CD4-positive, alpha-beta memory T cell (primary cell): ENCODE results near the gene CLIC2. TPM values are rescaled to one million over a fixed set of nuclear protein-coding genes. Genes with fewer than 3 reads are reported as not detected.
"Not testable (repeated sequence)": the region's sequence is repeated elsewhere in the genome, so short reads cannot be mapped to it uniquely, and the experiment has no call there.

Source experiments
- CTCF ChIA-PET: fragments of 350-600 bp; sonication (Branson Sonifier 250); formaldehyde crosslinking; loops from one replicate; lab custom pipeline; 2021; ENCODE audit warnings: inconsistent platforms; ENCODE audit not compliant: partially characterized antibody; lab: Charles Lee
- POLR2A ChIA-PET: fragments of 350-600 bp; sonication (Branson Sonifier 250); formaldehyde crosslinking; loops from one replicate; lab custom pipeline; 2021; ENCODE audit not compliant: partially characterized antibody; lab: Charles Lee
- DNase-seq, 5 donors: peaks; one replicate each; pipeline versions ENCODE4 v3.0.0 to v3.0.0-alpha.2; 2020 to 2022; ENCODE audit warnings: mixed read lengths in 1 of 5
- H3K27ac ChIP-seq: one replicate; pipeline ENCODE4 v1.7.0; 2013; ENCODE audit warnings: low read depth, low read length
- H3K27me3 ChIP-seq: 2 replicates; pipeline ENCODE4 v1.7.0; 2013; ENCODE audit warnings: mild to moderate bottlenecking, low read length, moderate library complexity; ENCODE audit not compliant: insufficient read depth
- H3K36me3 ChIP-seq: 2 replicates; pipeline ENCODE4 v1.7.0; 2013; ENCODE audit warnings: mild to moderate bottlenecking, low read length, moderate library complexity; ENCODE audit not compliant: insufficient read depth
- H3K4me1 ChIP-seq: 2 replicates; pipeline ENCODE4 v1.7.0; 2013; ENCODE audit warnings: mild to moderate bottlenecking, low read length, moderate library complexity; ENCODE audit not compliant: insufficient read depth
- H3K4me3 ChIP-seq, 2 donors: one replicate each; pipeline ENCODE4 v1.7.0; 2013; ENCODE audit warnings: low read length in 2 of 2, mild to moderate bottlenecking in 1 of 2
- H3K9me3 ChIP-seq, 2 donors: one replicate each; pipeline ENCODE4 v1.7.0; 2013; ENCODE audit warnings: low read length in 2 of 2, control low read depth in 1 of 2; ENCODE audit not compliant: control insufficient read depth in 1 of 2
- H3K27ac Mint-ChIP-seq, 7 donors: one replicate each; pipeline ENCODE4 v1.8.0; 2020 to 2021; ENCODE audit warnings: mixed read lengths in 7 of 7, mild to moderate bottlenecking in 6 of 7, inconsistent platforms in 3 of 7, moderate library complexity in 3 of 7
- H3K27me3 Mint-ChIP-seq, 2 donors: one replicate each; pipeline ENCODE4 v1.8.0; 2020 to 2021; ENCODE audit warnings: mixed read lengths in 2 of 2
- H3K36me3 Mint-ChIP-seq, 2 donors: one replicate each; pipeline ENCODE4 v1.8.0; 2020 to 2021; ENCODE audit warnings: mixed read lengths in 2 of 2, inconsistent platforms in 1 of 2, mild to moderate bottlenecking in 1 of 2
- H3K4me1 Mint-ChIP-seq, 4 donors: one replicate each; pipeline ENCODE4 v1.8.0; 2020 to 2021; ENCODE audit warnings: mixed read lengths in 4 of 4, mild to moderate bottlenecking in 1 of 4
- H3K4me3 Mint-ChIP-seq, 8 donors: one replicate each; pipeline ENCODE4 v1.8.0; 2020 to 2021; ENCODE audit warnings: mixed read lengths in 8 of 8, mild to moderate bottlenecking in 7 of 8, moderate library complexity in 6 of 8, inconsistent platforms in 3 of 8
- H3K9me3 Mint-ChIP-seq, 8 donors: one replicate each; pipeline ENCODE4 v1.8.0; 2020 to 2021; ENCODE audit warnings: mixed read lengths in 8 of 8, mild to moderate bottlenecking in 5 of 8, inconsistent platforms in 3 of 8, moderate library complexity in 1 of 8
- intact Hi-C: fragments of 100-400 bp; cut with micrococcal nuclease; formaldehyde crosslinking; loops from one replicate; pipeline ENCODE4 v1.15.1; 2023
- polyA plus RNA-seq, 2 donors: library from polyadenylated mRNA; unstranded; fragments of 300-500 nt; fragmentation: Illumina TruSeq; gene quantifications; one replicate each; pipeline ENCODE4 v1.2.3, GENCODE V29; 2021
- total RNA-seq, 2 experiments: library from RNA; stranded (reverse); gene quantifications; one replicate each; pipeline ENCODE4 v1.2.3, GENCODE V29; 2021

CLIC2 gene
- total RNA-seq, result under 1 TPM; 0.28 to 0.81 TPM
- under 1 TPM in 1 of 2 donors, not detected in 1; 0.18 TPM for polyA plus RNA-seq

- H3K27ac ChIP-seq, result no peak within 1 kb of the TSS
- H3K4me1 Mint-ChIP-seq, result no peaks in the 10 kb centered on the region
These were observed at the start of gene CLIC2 for GRCh38 chrX:155334486-155335336. Gene CLIC2, minus strand, starts transcription at chrX:155334614. Its CDS starts 187 bp downstream, at chrX:155334427.

GRCh38 chrX:155382529-155382967 lies 48.1 kb upstream of the CLIC2 start:
- H3K4me1 ChIP-seq, H3K36me3 Mint-ChIP-seq, H3K27me3 ChIP-seq, H3K36me3 ChIP-seq, H3K4me3 ChIP-seq, POLR2A ChIA-PET, H3K27me3 Mint-ChIP-seq, DNase-seq, H3K27ac ChIP-seq, H3K9me3 ChIP-seq, intact Hi-C loops, H3K4me3 Mint-ChIP-seq, CTCF ChIA-PET, H3K27ac Mint-ChIP-seq, H3K9me3 Mint-ChIP-seq: not testable (repeated sequence)
- peaks cover 7 to 12% (median 9%) of the 10 kb centered on the region in 4 donors for H3K4me1 Mint-ChIP-seq

More at GRCh38 chrX:155334486-155335336, at the start of gene CLIC2:
- POLR2A ChIA-PET, result no interaction called here
- no peaks in the 10 kb centered on the region for H3K36me3 Mint-ChIP-seq
- Histone ChIP-seq H3K27me3 (no peaks in the 10 kb centered on the region), H3K4me3 (no peak within 1 kb of the TSS), H3K36me3 (no peaks in the 10 kb centered on the region), H3K9me3 (no peaks in the 10 kb centered on the region), H3K4me1 (no peaks in the 10 kb centered on the region)
- H3K9me3 Mint-ChIP-seq, result peaks cover 0 to 1% (median 0%) of the 10 kb centered on the region in 8 donors
- no peak for DNase-seq
- no peak within 1 kb of the TSS for H3K4me3 Mint-ChIP-seq
- H3K27ac Mint-ChIP-seq, result no peak within 1 kb of the TSS
- CTCF ChIA-PET, result no interaction called here
- intact Hi-C loops, result no loop called here
- H3K27me3 Mint-ChIP-seq, result peaks cover 0 to 1% of the 10 kb centered on the region in 2 donors

GRCh38 chrX:155381843-155382528 lies 47.6 kb upstream of the CLIC2 start, which contains the start of gene F8A2:
Gene F8A2, plus strand, starts transcription at chrX:155382095. Its CDS starts 20 bp downstream, at chrX:155382115.
- H3K27ac Mint-ChIP-seq, DNase-seq, H3K27ac ChIP-seq, H3K9me3 ChIP-seq, H3K27me3 ChIP-seq, CTCF ChIA-PET, H3K36me3 Mint-ChIP-seq, H3K4me3 ChIP-seq, H3K27me3 Mint-ChIP-seq, H3K9me3 Mint-ChIP-seq, intact Hi-C loops, H3K4me1 Mint-ChIP-seq, H3K4me3 Mint-ChIP-seq, H3K36me3 ChIP-seq, H3K4me1 ChIP-seq, POLR2A ChIA-PET: not testable (repeated sequence)

- H3K27me3 ChIP-seq, H3K4me3 Mint-ChIP-seq, H3K27ac ChIP-seq, H3K9me3 ChIP-seq, H3K36me3 Mint-ChIP-seq, H3K9me3 Mint-ChIP-seq, H3K4me1 Mint-ChIP-seq, CTCF ChIA-PET, POLR2A ChIA-PET, H3K36me3 ChIP-seq, H3K27me3 Mint-ChIP-seq, DNase-seq, H3K4me3 ChIP-seq, intact Hi-C loops, H3K4me1 ChIP-seq, H3K27ac Mint-ChIP-seq: not testable (repeated sequence)
These were observed 45.4 kb upstream of the CLIC2 start for GRCh38 chrX:155379802-155380201.

- H3K27ac Mint-ChIP-seq, POLR2A ChIA-PET, H3K9me3 ChIP-seq, CTCF ChIA-PET, H3K27ac ChIP-seq, H3K27me3 Mint-ChIP-seq, H3K36me3 Mint-ChIP-seq, H3K27me3 ChIP-seq, DNase-seq, H3K4me3 ChIP-seq, H3K4me1 Mint-ChIP-seq, H3K36me3 ChIP-seq, H3K9me3 Mint-ChIP-seq, H3K4me1 ChIP-seq, intact Hi-C loops, H3K4me3 Mint-ChIP-seq: not testable (repeated sequence)
These were observed 39.5 kb upstream of the CLIC2 start for GRCh38 chrX:155373777-155374458.

GRCh38 chrX:155363712-155364111 lies 29.3 kb upstream of the CLIC2 start:
- H3K4me3 Mint-ChIP-seq, H3K27ac Mint-ChIP-seq, H3K4me1 Mint-ChIP-seq, DNase-seq, POLR2A ChIA-PET, H3K9me3 ChIP-seq, H3K36me3 ChIP-seq, H3K27me3 ChIP-seq, H3K27me3 Mint-ChIP-seq, H3K4me1 ChIP-seq, intact Hi-C loops, CTCF ChIA-PET, H3K27ac ChIP-seq, H3K9me3 Mint-ChIP-seq, H3K4me3 ChIP-seq, H3K36me3 Mint-ChIP-seq: not testable (repeated sequence)

- H3K27ac Mint-ChIP-seq, H3K9me3 Mint-ChIP-seq, H3K4me3 Mint-ChIP-seq, DNase-seq, H3K9me3 ChIP-seq, H3K4me1 Mint-ChIP-seq, H3K36me3 ChIP-seq, H3K4me3 ChIP-seq, H3K4me1 ChIP-seq, H3K27ac ChIP-seq, CTCF ChIA-PET, H3K27me3 ChIP-seq, H3K27me3 Mint-ChIP-seq, H3K36me3 Mint-ChIP-seq, POLR2A ChIA-PET, intact Hi-C loops: not testable (repeated sequence)
These were observed 15.0 kb upstream of the CLIC2 start for GRCh38 chrX:155349448-155349847.
